Smooth muscle cell of the brain vasculature (primary cell): ENCODE data around the gene GGTA1.

Source experiments
- DNase-seq: peaks from one replicate; pipeline ENCODE4 v3.0.0-alpha.2; 2012; ENCODE audit warnings: low read depth, low spot score

GGTA1 gene

GRCh38 chr9:121499177-121499426, 542 bp downstream of the GGTA1 start:
- no peak for DNase-seq

- no peak for DNase-seq
These were observed 1.0 kb downstream of the GGTA1 start for GRCh38 chr9:121498487-121499176.

GRCh38 chr9:121498150-121498486, 1.5 kb downstream of the GGTA1 start:
- DNase-seq, result peak; percentile 49

GRCh38 chr9:121495976-121496375, 3.7 kb downstream of the GGTA1 start:
- no peak for DNase-seq

- no peak for DNase-seq
These were observed 5.5 kb downstream of the GGTA1 start for GRCh38 chr9:121494192-121494591.

- no peak for DNase-seq
These were observed 8.5 kb downstream of the GGTA1 start for GRCh38 chr9:121491111-121491510.

GRCh38 chr9:121489344-121489743, 10.3 kb downstream of the GGTA1 start:
- no peak for DNase-seq

- no peak for DNase-seq
These were observed 13.6 kb downstream of the GGTA1 start for GRCh38 chr9:121486043-121486442.

GRCh38 chr9:121485623-121486022, 14.0 kb downstream of the GGTA1 start:
- no peak for DNase-seq

- DNase-seq, result no peak
These were observed 14.8 kb downstream of the GGTA1 start for GRCh38 chr9:121484651-121485446.

GRCh38 chr9:121483473-121484031, 16.1 kb downstream of the GGTA1 start:
- no peak for DNase-seq

GRCh38 chr9:121483049-121483448, 16.6 kb downstream of the GGTA1 start:
- DNase-seq, result no peak

GRCh38 chr9:121478816-121479676, 20.6 kb downstream of the GGTA1 start:
- peak; percentile 51 for DNase-seq

GRCh38 chr9:121476156-121476555, 23.5 kb downstream of the GGTA1 start:
- DNase-seq, result no peak

GRCh38 chr9:121474231-121474947, 25.3 kb downstream of the GGTA1 start:
- DNase-seq, result no peak

GRCh38 chr9:121473229-121473628, 26.4 kb downstream of the GGTA1 start:
- DNase-seq, result no peak

GRCh38 chr9:121472446-121472845, 27.2 kb downstream of the GGTA1 start:
- no peak for DNase-seq

GRCh38 chr9:121466142-121466541, 33.5 kb downstream of the GGTA1 start:
- no peak for DNase-seq

- DNase-seq, result no peak
These were observed 34.7 kb downstream of the GGTA1 start for GRCh38 chr9:121464968-121465367.

- no peak for DNase-seq
These were observed 36.4 kb downstream of the GGTA1 start for GRCh38 chr9:121463026-121463807.

GRCh38 chr9:121459513-121459912, 40.1 kb downstream of the GGTA1 start:
- no peak for DNase-seq
